Lung (tissue), 12 donors: Measurements from ENCODE around the gene HSP90AA1. TPM values are rescaled to one million over a fixed set of nuclear protein-coding genes. Genes with fewer than 3 reads are reported as not detected.

Experiments used
- ATAC-seq: fragments of 200-7000 bp; cut with Tn5 transposase; one replicate; pipeline ENCODE4 v1.9.1; 2020; ENCODE audit warnings: moderate number of reproducible peaks; ENCODE audit not compliant: insufficient read depth, low FRiP score
- DNase-seq, 3 donors: peaks; one replicate each; pipeline ENCODE4 v3.0.0-alpha.2; 2013 to 2017
- H3K27ac ChIP-seq, 2 donors: one replicate each; pipeline ENCODE4 v1.5.1; 2013; ENCODE audit warnings: mild to moderate bottlenecking in 2 of 2, moderate library complexity in 2 of 2, control low read depth in 1 of 2, inconsistent platforms in 1 of 2, low read depth in 1 of 2, low read length in 1 of 2
- H3K27me3 ChIP-seq, 3 donors: one replicate each; pipeline ENCODE4 v1.5.1; 2013; ENCODE audit warnings: low read length in 2 of 3; ENCODE audit not compliant: control insufficient read depth in 3 of 3, insufficient read depth in 3 of 3
- H3K36me3 ChIP-seq, 4 donors: one replicate each; pipeline ENCODE4 v1.5.1; 2013; ENCODE audit warnings: low read length in 4 of 4, mild to moderate bottlenecking in 1 of 4, moderate library complexity in 1 of 4; ENCODE audit not compliant: control insufficient read depth in 4 of 4, insufficient read depth in 4 of 4
- H3K4me1 ChIP-seq, 5 donors: one replicate each; pipeline ENCODE4 v1.5.1; 2013; ENCODE audit warnings: low read length in 5 of 5, mild to moderate bottlenecking in 2 of 5, moderate library complexity in 1 of 5; ENCODE audit not compliant: control insufficient read depth in 5 of 5, insufficient read depth in 5 of 5
- H3K4me3 ChIP-seq: one replicate; pipeline ENCODE4 v1.5.1; 2013; ENCODE audit warnings: mild to moderate bottlenecking, control low read depth, moderate library complexity
- H3K9ac ChIP-seq, 2 donors: one replicate each; pipeline ENCODE4 v1.5.1; 2013; ENCODE audit warnings: low read length in 2 of 2, control low read depth in 1 of 2; ENCODE audit not compliant: insufficient read depth in 1 of 2
- H3K9me3 ChIP-seq, 4 donors: one replicate each; pipeline ENCODE4 v1.5.1; 2013; ENCODE audit warnings: low read length in 3 of 4, mild to moderate bottlenecking in 1 of 4, moderate library complexity in 1 of 4; ENCODE audit not compliant: control insufficient read depth in 4 of 4, insufficient read depth in 3 of 4
- CTCF ChIP-seq: IDR thresholded peaks from 2 replicates; pipeline ENCODE4 v1.5.1; 2012; ENCODE audit warnings: mild to moderate bottlenecking; ENCODE audit errors: control extremely low read depth, extremely low read depth
- WGBS, 2 donors: extraction: QIAGEN DNeasy Blood & Tissue Kit; methylation state at CpG; one replicate each; pipeline ENCODE4 v1.1.7; 2013; 5-methylcytosine and 5-hydroxymethylcytosine counted together
- polyA plus RNA-seq, 2 donors: library from polyadenylated mRNA; stranded (reverse); fragments of 200-250 nt; gene quantifications; one replicate each; pipeline ENCODE4 v1.2.1, GENCODE V29; 2013
- total RNA-seq, 2 donors: library from RNA; depleted of rRNA in 1 of 2; stranded (reverse); fragments of >200 nt in 1 of 2; gene quantifications; one replicate each; pipeline ENCODE4 v1.2.1, GENCODE V29; 2014 to 2021
- donor health status: control.
- donor health status: control.
- donor health status: Bipolar disorder and iron deficiency.
- donor health status: healthy.
- donor health status: DM: yes; HTN: yes; CAD: no.

HSP90AA1 gene
- total and polyA plus RNA-seq, 4 donors = 187 to 1,106 (median 364) TPM

GRCh38 chr14:102121567-102121966, 34.7 kb upstream of the HSP90AA1 start:
- Histone ChIP-seq H3K9me3 (peaks cover 0 to 2% (median 0%) of the 10 kb centered on the region in 4 donors), H3K4me3 (no peak overlapping the region), H3K9ac (no peak overlapping the region), H3K4me1 (no peaks in the 10 kb centered on the region), H3K27me3 (no peaks in the 10 kb centered on the region), H3K36me3 (no peaks in the 10 kb centered on the region), H3K27ac (no peak overlapping the region)
- ATAC-seq = no peak
- 96 to 97% methylated on average over 1 of the region's 1 CpG for WGBS, 2 donors
- no peak for TF ChIP-seq CTCF
- no peak for DNase-seq

- Histone ChIP-seq H3K27me3 (no peaks in the 10 kb centered on the region), H3K4me1 (no peaks in the 10 kb centered on the region), H3K27ac (no peak overlapping the region), H3K4me3 (no peak overlapping the region), H3K36me3 (no peaks in the 10 kb centered on the region), H3K9ac (no peak overlapping the region), H3K9me3 (peaks cover 0 to 6% (median 0%) of the 10 kb centered on the region in 4 donors)
- no peak for DNase-seq
- no peak for TF ChIP-seq CTCF
- 83 to 92% methylated on average over 1 of the region's 1 CpG for WGBS, 2 donors
- no peak for ATAC-seq
Measured at GRCh38 chr14:102120888-102121287, 34.0 kb upstream of the HSP90AA1 start.

- H3K27me3 ChIP-seq = no peaks in the 10 kb centered on the region
- no peak overlapping the region for H3K27ac ChIP-seq
- DNase-seq (no peak), ATAC-seq (no peak)
- WGBS, 2 donors = 93 to 100% methylated on average over 3 of the region's 3 CpGs
- no peak for TF ChIP-seq CTCF
- H3K4me1 ChIP-seq = no peaks in the 10 kb centered on the region
- H3K36me3 ChIP-seq = no peaks in the 10 kb centered on the region
- H3K4me3 ChIP-seq = no peak overlapping the region
- peaks cover 0 to 6% (median 0%) of the 10 kb centered on the region in 4 donors for H3K9me3 ChIP-seq
- no peak overlapping the region for H3K9ac ChIP-seq
Measured at GRCh38 chr14:102117852-102118251, 31.0 kb upstream of the HSP90AA1 start.
